Endothelial cell of umbilical vein (primary cell): Measurements from ENCODE around the gene ETNK1. TPM values are rescaled to one million over a fixed set of nuclear protein-coding genes. Genes with fewer than 3 reads are reported as not detected.

ENCODE experiments used
- BruUV-seq: library from RNA; stranded (reverse); fragments of 400-500 nt; replicated peaks from 2 replicates; lab custom pipeline; 2021; lab: Mats Ljungman, UMichigan
- CTCF ChIA-PET: fragments of 300-600, 350-600 bp; sonication (Branson Sonifier 250); formaldehyde crosslinking; loops from one replicate; lab custom pipeline; 2021; ENCODE audit warnings: antibody characterized with exemption, inconsistent platforms; lab: Charles Lee
- POLR2A ChIA-PET: fragments of 300-600, 350-600 bp; sonication (Branson Sonifier 250); formaldehyde crosslinking; loops from one replicate; lab custom pipeline; 2021; ENCODE audit warnings: antibody characterized with exemption, inconsistent platforms; lab: Charles Lee
- DNase-seq: peaks from one replicate; pipeline ENCODE4 v3.0.0-alpha.2; 2011; ENCODE audit warnings: low read depth, low spot score
- FAIRE-seq: peaks from 2 replicates; lab custom pipeline; 2011; peaks lifted over from hg19 to GRCh38; lab: Jason Lieb, UNC
- H2AFZ ChIP-seq: 2 replicates; pipeline ENCODE4 v1.6.0; 2012; ENCODE audit warnings: low read depth, low read length, control low read depth, inconsistent platforms
- H3K27ac ChIP-seq: 2 replicates; pipeline ENCODE4 v1.5.1; 2011; ENCODE audit warnings: low read depth, mild to moderate bottlenecking, control low read depth, low read length, moderate library complexity; ENCODE audit not compliant: insufficient read depth
- H3K27me3 ChIP-seq, 2 experiments: 2 replicates each; pipeline versions ENCODE4 v1.6.0 to v1.6.1; 2011; ENCODE audit warnings: low read length in 2 of 2, mixed read lengths in 1 of 2; ENCODE audit not compliant: control insufficient read depth in 2 of 2, insufficient read depth in 2 of 2
- H3K36me3 ChIP-seq, 2 experiments: 2 replicates in 1 of 2; 3 replicates in 1 of 2; pipeline ENCODE4 v1.5.1; 2011; ENCODE audit warnings: low read length in 2 of 2, mild to moderate bottlenecking in 1 of 2, moderate library complexity in 1 of 2; ENCODE audit not compliant: control insufficient read depth in 2 of 2, insufficient read depth in 2 of 2; ENCODE audit errors: extremely low read depth in 1 of 2
- H3K4me1 ChIP-seq: 3 replicates; pipeline ENCODE4 v1.5.1; 2011; ENCODE audit warnings: mild to moderate bottlenecking, low read length; ENCODE audit not compliant: control insufficient read depth, insufficient read depth; ENCODE audit errors: extremely low read depth
- H3K4me2 ChIP-seq: 2 replicates; pipeline ENCODE4 v1.6.1; 2011; ENCODE audit warnings: low read length, control low read depth, mixed read lengths; ENCODE audit not compliant: insufficient read depth
- H3K4me3 ChIP-seq, 3 experiments: fragments of 200-600 bp in 1 of 3; sonication (generic), shearing (Covaris generic) in 1 of 3; replicated peaks in 1 of 3; 2 replicates each; pipeline ENCODE4 v1.5.1; 2011 to 2016; ENCODE audit warnings: control low read depth in 3 of 3, low read length in 3 of 3, mild to moderate bottlenecking in 2 of 3, inconsistent platforms in 1 of 3, low read depth in 1 of 3, moderate library complexity in 1 of 3; ENCODE audit not compliant: insufficient read depth in 1 of 3
- H3K79me2 ChIP-seq: 2 replicates; pipeline ENCODE4 v1.6.0; 2012; ENCODE audit warnings: low read length, inconsistent platforms; ENCODE audit not compliant: control insufficient read depth, insufficient read depth
- H3K9ac ChIP-seq: replicated peaks from 2 replicates; pipeline ENCODE3; 2011; ENCODE audit warnings: low read length, control low read depth; ENCODE audit not compliant: insufficient read depth; ENCODE audit errors: extremely low read depth
- H3K9me1 ChIP-seq: replicated peaks from 3 replicates; pipeline ENCODE4 v1.6.0; 2011; ENCODE audit warnings: mild to moderate bottlenecking, low read length; ENCODE audit not compliant: control insufficient read depth, insufficient read depth; ENCODE audit errors: extremely low read depth
- H3K9me3 ChIP-seq: replicated peaks from 2 replicates; pipeline ENCODE4 v1.5.1; 2012; ENCODE audit warnings: low read length, inconsistent platforms; ENCODE audit not compliant: control insufficient read depth, insufficient read depth
- H4K20me1 ChIP-seq: replicated peaks from 2 replicates; pipeline ENCODE3; 2011; ENCODE audit warnings: mild to moderate bottlenecking, low read length; ENCODE audit not compliant: control insufficient read depth, insufficient read depth; ENCODE audit errors: extremely low read depth
- EZH2 ChIP-seq: IDR thresholded peaks from 2 replicates; pipeline ENCODE4 v1.6.1; 2012; ENCODE audit warnings: borderline replicate concordance, low read depth, mild to moderate bottlenecking, moderate library complexity, low read length, inconsistent platforms; ENCODE audit not compliant: severe bottlenecking
- FOS ChIP-seq: IDR thresholded peaks from 2 replicates; pipeline ENCODE4 v1.6.1; 2011; ENCODE audit warnings: mild to moderate bottlenecking, low read length, moderate library complexity, borderline replicate concordance; ENCODE audit not compliant: insufficient read depth
- GATA2 ChIP-seq: IDR thresholded peaks from 2 replicates; pipeline ENCODE4 v1.7.0; 2011; ENCODE audit warnings: low read depth, mild to moderate bottlenecking, moderate library complexity, mixed read lengths, low read length; ENCODE audit not compliant: insufficient read length, insufficient read depth
- JUN ChIP-seq: IDR thresholded peaks from 2 replicates; pipeline ENCODE4 v1.6.1; 2011; ENCODE audit warnings: borderline replicate concordance, low read depth; ENCODE audit not compliant: insufficient read length, insufficient read depth
- MAX ChIP-seq: IDR thresholded peaks from 2 replicates; pipeline ENCODE4 v1.6.1; 2011; ENCODE audit not compliant: insufficient read depth, insufficient read length
- MYC ChIP-seq: IDR thresholded peaks from one replicate; pipeline ENCODE4 v1.6.1; 2011; ENCODE audit warnings: mild to moderate bottlenecking, low read depth, low read length
- POLR2A ChIP-seq: IDR thresholded peaks from 2 replicates; pipeline ENCODE4 v1.6.1; 2012; ENCODE audit warnings: low read depth, mild to moderate bottlenecking, control low read depth, low read length
- POLR2AphosphoS5 ChIP-seq: IDR thresholded peaks from 2 replicates; pipeline ENCODE4 v1.6.1; 2012; ENCODE audit warnings: low read depth, mild to moderate bottlenecking, control low read depth, low read length, moderate library complexity; ENCODE audit not compliant: insufficient read depth
- dilution Hi-C: fragments of 300-500 bp; cut with MboI; formaldehyde crosslinking; loops from one replicate; pipeline ENCODE4 v1.15.0; 2019; ENCODE audit warnings: low sequenced_read_pairs; ENCODE audit not compliant: extremely low pct_ligation_motif_present
- intact Hi-C: fragments of 100-400 bp; cut with micrococcal nuclease; formaldehyde crosslinking; loops from one replicate; pipeline ENCODE4 v1.10.0; 2022
- polyA plus RNA-seq, 4 experiments: library from polyadenylated mRNA; depleted of rRNA in 3 of 4; stranded (reverse) in 3 of 4; unstranded in 1 of 4; fragments of >200 nt; gene quantifications; 2 replicates each; pipeline versions ENCODE4 v1.2.1 to v1.2.3, GENCODE V29; 2011 to 2012; ENCODE audit warnings: missing spikeins in 1 of 4
- total RNA-seq: library from RNA; stranded (reverse); gene quantifications from 2 replicates; pipeline ENCODE4 v1.2.3, GENCODE V29; 2021
- TF ChIP-seq, protein P1 (sequence below), 2 donors: IDR thresholded peaks; 1 replicate in 1 of 2; 2 replicates in 1 of 2; pipeline ENCODE4 v1.5.1; 2011; ENCODE audit warnings: low read length in 2 of 2, mild to moderate bottlenecking in 2 of 2, moderate library complexity in 2 of 2, control low read depth in 1 of 2, inconsistent platforms in 1 of 2, low read depth in 1 of 2; ENCODE audit not compliant: insufficient read depth in 1 of 2; ENCODE audit errors: extremely low read depth in 1 of 2

Gene ETNK1
- total and polyA plus RNA-seq, 2 donors (not counting 3 experiments of a cell fraction or from before 2014, with no cell fraction given): 11.4 to 68.4 TPM

GRCh38 chr12:22617630-22618029 is 7.3 kb upstream of the ETNK1 start:
- POLR2A ChIA-PET: no interaction called here
- Histone ChIP-seq H3K79me2 (no peaks in the 10 kb centered on the region), H3K9ac (no peak overlapping the region), H3K9me1 (no peaks in the 10 kb centered on the region), H3K36me3 (no peaks in the 10 kb centered on the region), H2AFZ (no peak overlapping the region), H4K20me1 (no peaks in the 10 kb centered on the region), H3K9me3 (no peaks in the 10 kb centered on the region), H3K4me3 (no peak overlapping the region), H3K4me2 (no peak overlapping the region), H3K27me3 (peaks cover 9 to 11% of the 10 kb centered on the region in 2 experiments), H3K27ac (no peak overlapping the region), H3K4me1 (no peaks in the 10 kb centered on the region)
- TF ChIP-seq, protein P1, sequence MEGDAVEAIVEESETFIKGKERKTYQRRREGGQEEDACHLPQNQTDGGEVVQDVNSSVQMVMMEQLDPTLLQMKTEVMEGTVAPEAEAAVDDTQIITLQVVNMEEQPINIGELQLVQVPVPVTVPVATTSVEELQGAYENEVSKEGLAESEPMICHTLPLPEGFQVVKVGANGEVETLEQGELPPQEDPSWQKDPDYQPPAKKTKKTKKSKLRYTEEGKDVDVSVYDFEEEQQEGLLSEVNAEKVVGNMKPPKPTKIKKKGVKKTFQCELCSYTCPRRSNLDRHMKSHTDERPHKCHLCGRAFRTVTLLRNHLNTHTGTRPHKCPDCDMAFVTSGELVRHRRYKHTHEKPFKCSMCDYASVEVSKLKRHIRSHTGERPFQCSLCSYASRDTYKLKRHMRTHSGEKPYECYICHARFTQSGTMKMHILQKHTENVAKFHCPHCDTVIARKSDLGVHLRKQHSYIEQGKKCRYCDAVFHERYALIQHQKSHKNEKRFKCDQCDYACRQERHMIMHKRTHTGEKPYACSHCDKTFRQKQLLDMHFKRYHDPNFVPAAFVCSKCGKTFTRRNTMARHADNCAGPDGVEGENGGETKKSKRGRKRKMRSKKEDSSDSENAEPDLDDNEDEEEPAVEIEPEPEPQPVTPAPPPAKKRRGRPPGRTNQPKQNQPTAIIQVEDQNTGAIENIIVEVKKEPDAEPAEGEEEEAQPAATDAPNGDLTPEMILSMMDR (IDR thresholded peaks at IDR 0.05; ENCODE audit: extremely low read depth in 1 of 2, insufficient read depth in 1 of 2, low read depth in 1 of 2, low read length in 2 of 2): no peak
- no peak for TF ChIP-seq MYC
- TF ChIP-seq GATA2: no peak
- no peak for TF ChIP-seq POLR2AphosphoS5
- no peak for TF ChIP-seq MAX
- TF ChIP-seq EZH2: no peak
- TF ChIP-seq POLR2A: no peak
- no peak for TF ChIP-seq FOS
- TF ChIP-seq JUN: no peak
- CTCF ChIA-PET: no interaction called here
- intact Hi-C loops: no loop called here
- dilution Hi-C loops: no loop called here
- no TSS peak for BruUV-seq
- DNase-seq (no peak), FAIRE-seq (no peak)
